Endothelial cell (in vitro differentiated cells): Measurements from ENCODE around the gene KTN1. TPM values are rescaled to one million over a fixed set of nuclear protein-coding genes. Genes with fewer than 3 reads are reported as not detected.

ENCODE experiments used
- DNase-seq: peaks from one replicate; pipeline ENCODE4 v3.0.0; 2021; ENCODE audit warnings: low spot score
- H3K27ac Mint-ChIP-seq: one replicate; pipeline ENCODE4 v1.8.0; 2021; ENCODE audit warnings: mixed read lengths, inconsistent platforms; ENCODE audit not compliant: unreplicated experiment
- H3K27me3 Mint-ChIP-seq: one replicate; pipeline ENCODE4 v1.8.0; 2021; ENCODE audit warnings: mild to moderate bottlenecking, moderate library complexity, mixed read lengths, inconsistent platforms; ENCODE audit not compliant: unreplicated experiment
- H3K36me3 Mint-ChIP-seq: one replicate; pipeline ENCODE4 v1.8.0; 2021; ENCODE audit warnings: mild to moderate bottlenecking, low read depth, mixed read lengths, inconsistent platforms; ENCODE audit not compliant: unreplicated experiment
- H3K4me1 Mint-ChIP-seq: one replicate; pipeline ENCODE4 v1.8.0; 2021; ENCODE audit warnings: mild to moderate bottlenecking, mixed read lengths, inconsistent platforms; ENCODE audit not compliant: unreplicated experiment
- H3K4me3 Mint-ChIP-seq: one replicate; pipeline ENCODE4 v1.8.0; 2021; ENCODE audit warnings: mild to moderate bottlenecking, mixed read lengths, inconsistent platforms; ENCODE audit not compliant: unreplicated experiment
- H3K9me3 Mint-ChIP-seq: one replicate; pipeline ENCODE4 v1.8.0; 2021; ENCODE audit warnings: mixed read lengths, inconsistent platforms; ENCODE audit not compliant: unreplicated experiment
- CTCF ChIP-seq: fragments of 200-600 bp; sonication (generic); IDR thresholded peaks from one replicate; pipeline ENCODE4 v1.5.0; 2021; ENCODE audit warnings: antibody characterized with exemption; ENCODE audit not compliant: unreplicated experiment
- total RNA-seq: library from RNA; stranded (reverse); fragmentation: NEBNext Ultra II Directional; extraction: Animal tissue kit (Norgen Biotek cat#: 25700); gene quantifications from one replicate; pipeline ENCODE4 v1.2.1, GENCODE V29; 2021; ENCODE audit not compliant: unreplicated experiment

KTN1 gene
- total RNA-seq, 1 donor from 2014 or later, result 220 TPM

GRCh38 chr14:55600784-55601561, 21.0 kb downstream of the KTN1 start:
- Mint-ChIP-seq H3K36me3 (no peaks in the 10 kb centered on the region), H3K4me1 (peaks cover 16% of the 10 kb centered on the region), H3K4me3 (no peak overlapping the region), H3K27me3 (no peaks in the 10 kb centered on the region), H3K9me3 (no peaks in the 10 kb centered on the region), H3K27ac (peak overlapping the region; percentile 33)
- DNase-seq, result no peak
- TF ChIP-seq CTCF, result no peak

DNA sequence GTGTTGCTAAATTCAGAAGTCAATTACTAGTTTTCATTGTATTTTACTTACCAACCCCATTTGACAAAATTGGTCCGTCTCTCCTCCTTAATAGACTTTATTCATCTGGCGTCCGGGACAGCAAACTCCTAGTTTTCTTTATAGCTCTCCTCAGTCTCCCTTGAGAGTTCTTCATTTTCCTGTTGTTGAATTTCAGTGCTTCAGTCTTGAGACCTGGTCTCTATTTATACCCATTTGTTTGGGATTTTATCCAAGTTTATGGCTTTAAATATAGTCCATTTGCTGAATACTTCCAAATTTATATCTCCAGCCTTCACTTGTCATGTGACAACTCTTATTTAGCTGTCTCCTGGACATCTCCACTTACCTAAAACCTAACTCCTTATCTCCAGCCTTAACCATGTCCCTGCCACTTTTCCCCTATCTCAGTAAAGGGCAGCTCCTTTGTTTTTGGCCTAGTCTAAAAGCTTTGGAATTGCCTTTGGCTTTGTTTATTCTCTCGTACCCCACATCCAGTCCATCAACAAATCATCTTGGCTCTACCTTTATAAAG, 23.5 kb downstream of the KTN1 start:
- Mint-ChIP-seq H3K4me1 (peaks cover 26% of the 10 kb centered on the region), H3K27ac (no peak overlapping the region), H3K36me3 (no peaks in the 10 kb centered on the region), H3K4me3 (no peak overlapping the region), H3K9me3 (no peaks in the 10 kb centered on the region), H3K27me3 (no peaks in the 10 kb centered on the region)
- DNase-seq, result no peak
- no peak for TF ChIP-seq CTCF

DNA sequence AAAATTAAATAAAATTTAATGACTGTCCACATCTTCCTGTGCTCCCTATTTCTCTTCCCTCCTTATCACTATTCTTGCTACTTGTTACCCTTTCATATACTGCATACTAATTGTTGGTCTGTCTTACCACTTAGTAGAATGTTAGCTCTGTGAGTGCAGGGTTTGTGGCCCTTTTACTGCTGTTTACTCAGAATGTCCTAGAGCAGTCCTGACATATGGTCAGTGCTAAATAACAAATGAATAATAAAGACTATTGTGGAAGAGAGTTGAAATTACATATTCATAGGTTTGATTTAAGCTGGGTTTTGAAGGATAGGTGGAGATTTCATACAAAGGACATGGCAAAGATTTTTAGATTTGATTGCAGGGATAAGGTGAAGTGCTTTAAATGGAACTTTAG, 24.5 kb downstream of the KTN1 start:
- no peaks in the 10 kb centered on the region for H3K9me3 Mint-ChIP-seq
- H3K4me3 Mint-ChIP-seq, result no peak overlapping the region
- no peaks in the 10 kb centered on the region for H3K36me3 Mint-ChIP-seq

DNA sequence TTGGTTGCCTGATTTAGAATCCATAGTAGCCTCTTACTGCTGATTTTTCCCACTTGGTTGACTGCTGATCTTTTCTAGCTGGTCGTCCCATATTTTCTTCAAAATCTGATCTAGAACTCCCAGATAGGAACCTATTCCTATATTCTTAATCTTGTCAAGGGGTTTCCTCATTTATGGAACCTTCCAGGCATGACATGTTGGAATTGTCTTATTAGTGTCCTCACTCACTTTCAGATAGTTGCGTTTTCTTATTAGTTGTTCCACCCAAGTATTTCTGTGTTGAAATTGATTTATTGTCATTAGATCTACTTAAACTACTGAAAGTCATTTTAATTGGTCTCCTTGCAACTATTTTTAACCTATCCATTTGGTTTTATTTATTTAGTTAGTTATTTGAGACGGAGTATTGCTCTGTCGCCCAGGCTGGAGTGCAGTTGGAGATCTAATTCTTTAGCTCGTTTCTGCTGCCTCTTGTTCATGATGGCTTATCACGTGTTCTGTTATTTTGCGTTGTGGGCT, 25.0 kb downstream of the KTN1 start:
- Mint-ChIP-seq H3K27ac (no peak overlapping the region), H3K4me3 (no peak overlapping the region), H3K36me3 (no peaks in the 10 kb centered on the region), H3K27me3 (no peaks in the 10 kb centered on the region), H3K9me3 (no peaks in the 10 kb centered on the region), H3K4me1 (peaks cover 28% of the 10 kb centered on the region)
- TF ChIP-seq CTCF, result no peak
- DNase-seq, result no peak

More for the DNA sequence above, 24.5 kb downstream of the KTN1 start:
- Mint-ChIP-seq H3K27ac (no peak overlapping the region), H3K27me3 (no peaks in the 10 kb centered on the region), H3K4me1 (peaks cover 25% of the 10 kb centered on the region)
- no peak for DNase-seq
- no peak for TF ChIP-seq CTCF

- peaks cover 24% of the 10 kb centered on the region for H3K4me1 Mint-ChIP-seq
- H3K36me3 Mint-ChIP-seq, result no peaks in the 10 kb centered on the region
- TF ChIP-seq CTCF, result no peak
- H3K4me3 Mint-ChIP-seq, result no peak overlapping the region
- no peak overlapping the region for H3K27ac Mint-ChIP-seq
- no peak for DNase-seq
- no peaks in the 10 kb centered on the region for H3K9me3 Mint-ChIP-seq
- H3K27me3 Mint-ChIP-seq, result no peaks in the 10 kb centered on the region
Observed at GRCh38 chr14:55605793-55606192, 25.8 kb downstream of the KTN1 start.
